ENCODE results near the gene ZNF148.
"Not testable (repeated sequence)": the region's sequence is repeated elsewhere in the genome, so short reads cannot be mapped to it uniquely, and the experiment has no call there.

The ZNF148 gene

DNA sequence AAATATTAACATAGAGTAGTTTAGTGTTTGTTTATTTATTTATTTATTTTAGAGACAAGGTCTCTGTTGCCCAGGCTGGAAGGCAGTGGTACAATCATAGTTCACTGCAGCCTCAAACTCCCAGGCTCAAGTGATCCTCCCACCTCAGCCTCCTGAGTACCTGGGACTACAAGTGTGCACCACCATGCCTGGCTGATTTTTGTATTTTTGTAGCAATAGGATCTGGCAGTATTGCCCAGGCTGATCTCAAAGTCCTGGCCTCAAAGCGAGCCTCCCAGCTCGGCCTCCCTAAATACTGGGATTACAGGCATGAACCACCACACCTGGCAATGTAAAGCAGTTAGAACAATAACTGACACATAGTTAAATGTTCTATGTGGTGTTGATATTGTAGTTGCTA lies 4.4 kb upstream of the ZNF148 start:
- DNase-seq (ENCODE audit: extremely low spot score, insufficient read length, low read depth) (no peak), FAIRE-seq (no peak)

DNA sequence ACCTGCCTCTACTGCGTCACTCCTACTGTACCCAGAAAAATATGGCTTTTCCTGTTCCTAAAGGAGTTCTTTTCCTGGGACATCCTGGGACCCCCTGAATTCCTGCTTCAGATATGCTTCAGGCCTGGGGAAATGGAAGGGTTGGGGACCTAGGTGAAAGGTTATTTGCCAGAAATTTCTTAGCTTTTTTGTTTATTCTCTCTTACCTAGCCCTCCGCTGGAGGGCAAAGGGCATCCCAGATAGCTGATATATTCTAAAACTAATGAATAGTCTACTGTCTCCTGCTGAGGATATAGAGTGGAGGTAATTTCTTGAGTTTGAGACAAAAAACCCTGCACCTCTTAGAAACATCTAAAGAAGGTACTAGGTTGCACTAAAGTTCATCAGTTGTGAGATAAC lies 3.6 kb upstream of the ZNF148 start:
- no peak for FAIRE-seq

DNA sequence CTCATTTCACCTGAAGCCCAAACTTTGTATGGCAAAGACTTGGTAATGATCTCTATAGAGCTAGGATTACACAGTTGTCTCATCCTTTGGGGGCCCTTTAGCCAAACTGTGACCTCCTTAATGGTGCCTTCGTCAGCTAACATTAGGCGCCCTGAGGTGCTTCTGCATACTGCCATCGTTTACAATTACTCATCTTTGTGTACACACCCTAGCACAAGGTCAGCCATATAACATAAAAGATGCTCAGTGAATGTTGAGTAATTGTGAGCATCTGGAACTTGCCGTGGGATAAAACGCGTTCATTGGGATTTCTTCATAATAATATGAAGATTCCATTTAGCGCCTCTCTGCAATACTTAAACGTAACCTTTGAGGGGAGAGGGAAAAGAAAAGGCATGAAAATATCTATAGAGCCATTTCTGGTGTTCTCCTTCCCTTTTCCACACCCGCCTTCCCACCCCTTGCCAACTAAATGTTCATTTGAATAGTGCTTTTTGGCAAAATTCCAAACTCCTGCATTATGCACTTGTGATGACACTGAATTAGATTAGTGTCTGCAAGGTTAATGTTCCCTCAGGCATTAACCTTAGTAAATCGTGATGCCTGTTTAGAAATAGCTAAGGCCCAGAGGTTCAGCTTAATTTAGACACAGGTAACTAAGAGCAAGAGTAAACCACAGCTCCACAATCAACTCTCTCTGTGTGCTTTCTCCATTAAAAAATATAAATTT lies 990 bp upstream of the ZNF148 start:
- FAIRE-seq (no peak), DNase-seq (ENCODE audit: extremely low spot score, insufficient read length, low read depth) (no peak)

More for the DNA sequence above, 3.6 kb upstream of the ZNF148 start:
- no peak for DNase-seq (ENCODE audit: extremely low spot score, insufficient read length, low read depth)

DNA sequence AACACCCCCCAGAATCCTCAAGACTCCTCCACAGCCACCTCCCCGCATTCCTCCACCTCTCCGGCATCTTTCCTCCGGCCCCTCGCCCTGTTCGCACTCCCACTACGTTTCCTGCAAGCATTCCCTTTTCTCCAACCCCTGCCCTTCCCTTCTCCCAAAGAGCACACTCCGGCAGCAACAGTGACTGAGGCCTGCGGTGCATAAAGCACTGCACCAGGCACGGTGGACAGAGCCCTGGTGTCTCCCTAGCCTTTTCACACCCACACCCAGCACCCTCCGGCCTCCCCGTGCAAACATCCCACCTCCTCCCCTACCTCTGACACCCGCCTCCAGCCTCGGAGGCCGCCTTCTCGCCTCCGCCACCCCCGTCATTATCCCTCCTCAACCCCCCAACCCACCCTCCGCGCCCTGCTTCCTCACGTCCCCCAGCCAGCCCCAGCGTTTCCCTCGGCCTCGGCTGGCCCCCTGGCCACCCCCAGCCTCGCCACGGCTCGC lies 577 bp downstream of the ZNF148 start:
- FAIRE-seq = peak; percentile 36
- peak; percentile 39 for DNase-seq (ENCODE audit: extremely low spot score, insufficient read length, low read depth)

DNA sequence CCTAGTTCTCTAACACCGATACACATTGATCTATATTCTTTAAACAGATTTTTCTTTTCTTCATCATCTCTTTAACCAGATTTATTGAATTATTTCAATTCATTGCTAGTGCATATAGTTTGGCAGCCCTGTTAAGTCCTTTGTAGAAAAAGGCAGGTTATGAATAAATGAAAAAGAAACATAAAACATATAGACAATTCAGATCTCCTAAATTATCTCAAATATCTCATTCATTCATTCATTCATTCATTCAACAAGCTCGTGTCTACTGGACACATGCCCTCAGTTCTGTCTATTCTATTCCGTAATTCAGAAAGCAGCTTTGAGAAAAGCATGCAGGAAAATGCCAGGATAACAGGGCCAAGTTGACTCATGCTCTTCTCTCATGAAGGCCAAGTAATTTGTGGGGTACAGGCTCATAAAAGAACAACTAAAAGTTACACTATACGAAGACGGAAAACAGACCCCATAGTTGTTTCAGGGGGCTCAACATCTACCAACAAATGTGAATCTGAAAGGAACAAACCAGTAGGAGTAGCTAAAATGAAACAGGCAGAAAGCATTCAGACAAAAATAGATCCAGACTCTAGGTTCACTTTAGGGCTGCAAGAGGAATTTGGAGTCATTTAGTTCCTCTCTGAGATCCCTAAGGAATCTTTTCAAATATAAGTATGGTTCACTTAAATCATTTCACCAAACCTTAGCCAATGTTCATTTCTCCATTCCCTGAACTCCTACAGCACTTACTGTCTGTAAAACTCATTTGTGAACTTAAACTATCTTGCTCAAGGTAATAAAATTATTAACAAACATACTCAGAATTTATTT lies 7.5 kb downstream of the ZNF148 start:
- FAIRE-seq = no peak

DNA sequence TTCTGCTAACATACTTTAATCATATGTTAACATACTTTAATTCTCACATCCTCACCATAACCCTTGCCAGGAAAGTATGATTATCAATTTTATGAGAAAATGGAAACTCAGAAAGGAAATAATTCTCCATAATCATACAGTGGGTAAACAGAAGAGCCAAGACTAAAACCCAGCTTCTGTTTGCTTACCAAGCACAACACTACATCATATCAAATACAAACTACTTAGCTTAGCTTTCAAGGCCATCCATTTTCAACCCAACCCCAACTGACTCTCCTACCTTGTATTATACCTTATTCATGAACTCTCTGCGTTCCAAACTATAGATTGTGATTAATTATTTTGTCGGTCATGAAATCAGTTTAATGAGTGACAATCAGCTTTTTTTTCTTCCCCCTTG lies 9.0 kb downstream of the ZNF148 start:
- FAIRE-seq (no peak), DNase-seq (ENCODE audit: extremely low spot score, insufficient read length, low read depth) (no peak)

More for the DNA sequence above, 7.5 kb downstream of the ZNF148 start:
- no peak for DNase-seq (ENCODE audit: extremely low spot score, insufficient read length, low read depth)

DNA sequence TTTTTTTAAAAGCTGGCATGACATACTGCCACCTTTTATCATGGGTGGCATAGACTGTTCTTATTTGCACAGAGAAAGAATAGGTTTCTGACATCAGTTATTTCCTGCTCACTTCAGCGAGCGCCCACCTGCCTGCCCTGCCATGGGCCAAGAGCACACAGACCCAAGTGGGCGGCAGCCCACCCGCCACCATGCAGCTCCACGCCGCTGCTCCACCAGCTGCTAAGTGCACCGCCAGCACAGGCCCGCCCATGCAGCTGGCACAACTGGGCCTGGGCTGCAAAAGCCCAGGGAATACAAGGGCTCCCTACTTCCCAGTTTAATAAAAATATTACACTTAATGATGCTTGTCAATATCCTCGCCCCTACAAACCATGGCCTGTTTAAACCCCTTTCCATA lies 15.4 kb downstream of the ZNF148 start:
- DNase-seq (ENCODE audit: extremely low spot score, insufficient read length, low read depth) (no peak), FAIRE-seq (no peak)

DNA sequence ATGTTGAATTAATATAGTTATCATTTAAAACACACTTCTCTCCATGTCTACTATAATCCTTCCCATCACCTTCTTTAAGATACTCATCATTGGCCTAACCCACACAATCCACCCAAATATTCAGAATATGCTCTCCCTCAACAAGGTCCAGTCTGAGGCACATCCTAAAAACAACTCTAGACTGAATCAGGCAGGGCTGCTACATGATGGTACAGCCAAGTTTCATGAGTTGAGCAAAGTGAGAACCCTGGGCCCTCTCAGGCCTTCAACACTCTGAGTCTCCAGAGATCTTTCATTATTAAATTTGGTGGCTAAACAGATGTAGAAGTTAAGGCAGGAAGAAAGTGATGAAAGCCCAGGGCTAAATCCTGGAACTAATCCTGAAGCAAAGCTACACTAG lies 16.2 kb downstream of the ZNF148 start:
- FAIRE-seq (peak; percentile 5), DNase-seq (ENCODE audit: extremely low spot score, insufficient read length, low read depth) (no peak)

DNA sequence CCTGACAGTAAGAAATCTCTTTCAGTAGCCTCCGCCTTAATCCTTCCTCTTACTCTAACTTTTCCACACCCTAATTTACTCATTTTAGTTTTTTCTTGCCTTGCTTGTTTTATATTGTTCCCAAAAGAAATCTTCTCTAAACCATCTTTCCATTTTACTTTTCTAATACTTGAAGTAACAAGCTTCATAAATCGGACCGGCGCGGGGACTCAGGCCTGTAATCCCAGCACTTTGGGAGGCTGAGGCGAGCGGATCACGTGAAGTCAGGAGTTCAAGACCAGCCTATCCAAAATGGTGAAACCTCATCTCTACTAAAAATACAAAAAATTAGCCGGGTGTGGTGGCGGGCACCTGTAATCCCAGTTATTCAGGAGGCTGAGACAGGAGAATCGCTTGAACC lies 17.3 kb downstream of the ZNF148 start:
- FAIRE-seq = no peak
- no peak for DNase-seq (ENCODE audit: extremely low spot score, insufficient read length, low read depth)

DNA sequence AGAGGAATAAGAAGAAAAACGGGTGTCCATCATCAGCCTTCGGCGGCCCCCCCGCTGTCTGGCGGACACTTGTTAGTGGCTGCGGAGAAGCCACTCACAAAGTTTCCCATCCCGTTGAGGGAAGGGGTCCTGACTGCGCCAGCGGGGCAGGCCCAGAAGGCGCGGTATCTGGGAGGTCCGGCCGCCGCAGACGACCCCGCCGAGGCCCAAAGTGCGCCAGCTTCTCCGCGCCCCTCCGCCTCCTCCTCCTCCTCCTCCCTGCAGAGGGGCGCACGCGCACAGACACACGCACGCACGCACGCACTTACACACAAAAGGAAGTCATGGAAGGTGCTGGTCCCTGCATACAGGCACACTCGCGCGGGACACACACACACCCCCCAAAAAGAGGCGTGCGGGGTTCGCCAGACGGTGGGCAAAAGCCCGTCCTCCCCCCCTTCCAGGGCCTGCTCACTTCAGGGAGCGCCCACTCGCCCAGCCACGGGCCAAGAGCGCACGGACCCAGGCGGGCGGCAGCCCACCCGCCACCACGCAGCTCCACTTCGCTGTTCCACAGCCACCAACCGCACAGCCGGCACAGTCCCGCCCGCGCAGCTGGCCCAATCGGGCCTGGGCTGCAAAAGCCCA lies 18.0 kb downstream of the ZNF148 start:
- peak; percentile 62 for DNase-seq (ENCODE audit: extremely low spot score, insufficient read length, low read depth)
- FAIRE-seq = peak; percentile 59

DNA sequence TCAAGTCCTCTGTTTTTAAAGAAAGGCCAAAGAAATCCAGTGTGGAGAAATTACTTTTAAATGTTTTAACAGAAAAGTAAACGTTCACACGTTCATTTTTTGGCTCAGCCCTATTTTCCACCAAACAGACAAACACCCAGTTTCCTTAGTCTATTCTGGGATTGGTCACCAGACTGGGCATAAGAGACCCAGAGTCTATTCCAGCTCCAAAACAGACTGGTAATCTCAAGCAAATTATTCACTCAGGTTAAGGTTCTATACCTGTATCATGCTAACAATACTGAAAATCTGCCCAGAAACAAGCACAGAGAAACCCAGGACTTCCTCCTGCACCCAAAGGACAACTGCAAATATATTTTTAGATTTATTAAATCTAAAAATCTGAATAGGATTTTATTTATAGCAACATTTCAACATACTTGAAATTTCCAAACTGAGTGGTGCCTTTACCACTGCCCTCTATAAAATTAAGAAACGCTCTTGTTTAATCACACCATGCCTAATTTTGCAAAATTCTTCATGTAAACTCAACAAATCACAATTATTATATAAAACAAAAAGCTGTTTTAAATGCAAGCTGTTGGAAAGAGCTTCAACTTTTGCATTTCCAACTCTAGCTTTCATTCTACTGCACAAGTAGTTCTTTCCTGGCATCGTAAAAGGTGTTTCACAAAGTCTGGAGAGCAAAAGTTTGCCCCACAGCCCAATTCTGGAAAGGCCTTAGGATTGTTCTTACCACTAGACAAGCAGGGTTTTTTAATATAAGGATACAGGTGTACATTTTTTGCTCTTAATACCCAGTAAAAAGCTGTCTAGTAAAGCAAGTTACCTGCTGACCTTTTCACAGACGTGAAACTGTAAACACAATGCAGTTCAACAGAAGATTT lies 18.7 kb downstream of the ZNF148 start:
- DNase-seq (ENCODE audit: extremely low spot score, insufficient read length, low read depth) = no peak

DNA sequence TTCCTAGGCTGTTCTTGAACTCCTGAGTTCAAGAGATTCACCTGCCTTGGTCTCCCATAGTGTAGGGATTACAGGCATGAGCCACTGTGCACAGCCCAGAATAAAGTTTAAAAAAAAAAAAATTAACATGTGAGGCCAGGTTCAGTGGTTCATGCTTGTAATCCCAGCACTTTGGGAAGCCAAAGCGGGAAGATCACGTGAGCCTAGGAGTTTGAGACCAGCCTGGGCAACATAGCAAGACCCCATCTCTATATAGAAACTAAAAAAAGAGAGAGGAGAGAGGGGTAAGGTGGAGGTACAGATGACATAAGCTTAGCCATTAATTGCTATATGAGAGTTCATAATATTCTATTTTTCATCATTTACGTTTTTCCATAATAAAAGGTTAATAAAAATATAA lies 21.5 kb downstream of the ZNF148 start:
- no peak for DNase-seq (ENCODE audit: extremely low spot score, insufficient read length, low read depth)
- FAIRE-seq = no peak

More for the DNA sequence above, 18.7 kb downstream of the ZNF148 start:
- no peak for FAIRE-seq

DNA sequence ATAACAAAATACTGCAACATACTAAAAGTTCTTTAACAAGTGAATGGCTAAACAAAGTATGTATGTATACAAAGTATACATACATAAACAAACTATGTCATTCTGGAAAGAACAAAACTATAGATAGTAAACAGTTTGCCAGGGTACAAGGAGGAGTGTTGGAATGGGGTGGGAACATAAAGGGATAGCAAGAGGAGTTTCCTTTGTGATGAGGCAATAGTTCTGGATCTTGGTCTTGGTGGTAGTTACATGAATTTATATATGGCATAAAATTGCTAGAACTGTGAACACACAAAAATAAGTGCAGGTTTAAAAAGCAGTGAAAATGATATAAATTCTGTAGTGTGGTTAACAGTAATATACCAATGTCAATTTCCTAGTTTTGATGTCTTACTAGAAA lies 22.0 kb downstream of the ZNF148 start:
- FAIRE-seq = no peak
- DNase-seq (ENCODE audit: extremely low spot score, insufficient read length, low read depth) = no peak

DNA sequence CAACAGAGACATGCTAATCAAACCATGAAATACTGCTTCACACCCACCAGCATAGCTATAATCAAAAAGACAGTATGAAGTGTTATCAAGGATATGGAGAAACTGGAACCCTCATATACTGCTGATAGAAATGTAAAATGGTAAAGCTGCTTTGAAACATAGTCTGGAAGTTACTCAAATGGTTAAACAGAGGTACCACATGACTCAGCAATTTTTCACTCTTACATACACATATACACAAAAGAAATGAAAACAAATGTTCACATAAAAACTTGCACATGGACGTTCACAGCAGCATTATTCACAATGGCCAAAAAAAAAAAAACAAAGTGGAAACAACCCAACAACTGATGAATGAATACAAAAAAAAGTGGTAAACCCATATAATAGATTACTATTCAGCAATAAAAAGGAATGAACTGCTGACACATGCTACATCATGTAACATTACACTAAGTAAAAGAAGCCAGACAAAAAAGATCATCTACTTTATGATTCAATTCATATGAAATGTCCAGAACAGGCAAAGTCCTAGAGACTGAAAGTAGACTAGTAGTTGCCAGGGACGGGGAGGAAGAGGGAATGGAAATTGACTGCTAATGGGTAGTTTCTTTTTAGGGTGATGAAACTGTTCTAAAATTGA lies 23.2 kb downstream of the ZNF148 start:
- no peak for DNase-seq (ENCODE audit: extremely low spot score, insufficient read length, low read depth)
- FAIRE-seq = peak; percentile 66

DNA sequence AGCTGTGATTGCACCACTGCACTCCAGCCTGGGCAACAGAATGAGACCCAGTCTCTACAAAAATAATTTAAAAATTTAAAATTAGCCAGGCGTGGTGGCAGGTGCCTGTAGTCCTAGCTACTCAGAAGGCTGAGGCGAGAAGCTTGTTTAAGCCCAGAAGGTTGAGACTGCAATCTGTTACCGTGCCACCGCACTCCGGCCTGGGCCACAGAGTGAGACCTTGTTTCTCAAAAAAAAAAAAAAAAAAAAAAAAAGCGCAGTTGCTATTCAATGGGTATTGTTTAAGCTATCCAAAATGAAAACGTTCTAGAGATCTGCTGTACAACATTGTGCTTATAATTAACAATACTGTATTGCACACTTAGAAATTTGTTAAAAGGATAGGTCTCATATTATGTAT lies 24.0 kb downstream of the ZNF148 start:
- FAIRE-seq (no peak), DNase-seq (ENCODE audit: extremely low spot score, insufficient read length, low read depth) (no peak)

DNA sequence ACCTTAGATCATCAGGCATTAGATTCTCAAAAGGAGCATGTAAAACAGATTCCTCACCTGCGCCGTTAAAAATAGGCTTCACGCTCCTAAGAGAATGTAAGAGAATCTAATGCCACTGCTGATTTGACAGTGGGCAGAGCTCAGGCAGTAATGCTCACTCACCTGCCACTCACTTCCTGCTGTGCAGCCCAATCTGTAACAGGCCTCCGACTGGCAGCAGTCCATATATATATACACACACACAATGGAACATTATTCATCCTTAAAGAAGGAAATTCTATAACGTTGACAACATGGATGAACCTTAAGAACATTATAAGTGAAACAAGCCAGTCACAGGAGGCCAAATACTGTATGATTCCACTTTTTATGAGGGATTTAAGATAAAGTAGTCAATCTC lies 24.5 kb downstream of the ZNF148 start:
- FAIRE-seq = peak; percentile 18

DNA sequence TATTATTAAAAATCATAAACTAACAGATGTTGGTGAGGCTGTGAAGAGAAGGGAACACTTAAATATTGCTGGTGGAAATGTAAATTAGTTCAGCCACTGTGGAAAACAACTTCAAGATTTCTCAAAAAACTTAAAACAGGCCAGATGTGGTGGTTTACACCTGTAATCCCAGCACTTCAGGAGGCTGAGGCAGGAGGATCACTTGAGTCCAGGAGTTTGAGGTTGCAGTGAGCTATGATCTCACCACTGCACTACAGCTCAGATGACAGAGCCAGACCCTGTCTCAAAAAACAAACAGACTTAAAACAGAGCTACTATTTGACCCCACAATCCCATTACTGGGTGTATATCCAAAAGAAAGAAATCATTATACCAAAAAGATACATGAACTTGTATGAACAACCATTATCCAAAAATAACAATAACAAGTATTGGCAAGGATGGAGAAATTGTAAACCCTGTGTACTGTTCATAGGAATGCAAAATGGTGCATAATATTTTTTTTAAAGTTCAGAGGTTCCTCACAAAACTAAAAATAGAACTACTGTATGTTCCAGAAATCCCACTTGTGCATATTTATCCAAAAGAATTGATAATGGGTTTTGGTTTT lies 25.5 kb downstream of the ZNF148 start:
- DNase-seq (ENCODE audit: extremely low spot score, insufficient read length, low read depth) = no peak
- peak; percentile 62 for FAIRE-seq

More for the DNA sequence above, 24.5 kb downstream of the ZNF148 start:
- no peak for DNase-seq (ENCODE audit: extremely low spot score, insufficient read length, low read depth)

DNA sequence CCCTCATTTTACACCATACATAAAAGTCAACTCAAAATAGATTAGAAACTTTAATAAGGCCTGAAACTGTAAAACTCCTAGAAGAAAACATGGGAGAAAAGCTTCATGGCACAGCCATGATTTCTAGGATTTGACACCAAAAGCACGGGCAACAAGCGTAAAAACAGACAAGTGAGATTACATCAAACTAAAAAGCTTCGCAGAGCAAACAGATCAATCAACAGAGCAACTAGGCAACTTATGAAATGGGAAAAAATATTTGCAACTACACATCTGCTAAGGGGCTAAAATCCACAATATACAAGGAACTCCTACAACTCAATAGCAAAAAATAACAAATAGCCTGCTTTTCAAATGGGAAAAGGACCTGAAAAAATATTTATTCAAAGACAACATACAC lies 26.1 kb downstream of the ZNF148 start:
- FAIRE-seq = no peak

DNA sequence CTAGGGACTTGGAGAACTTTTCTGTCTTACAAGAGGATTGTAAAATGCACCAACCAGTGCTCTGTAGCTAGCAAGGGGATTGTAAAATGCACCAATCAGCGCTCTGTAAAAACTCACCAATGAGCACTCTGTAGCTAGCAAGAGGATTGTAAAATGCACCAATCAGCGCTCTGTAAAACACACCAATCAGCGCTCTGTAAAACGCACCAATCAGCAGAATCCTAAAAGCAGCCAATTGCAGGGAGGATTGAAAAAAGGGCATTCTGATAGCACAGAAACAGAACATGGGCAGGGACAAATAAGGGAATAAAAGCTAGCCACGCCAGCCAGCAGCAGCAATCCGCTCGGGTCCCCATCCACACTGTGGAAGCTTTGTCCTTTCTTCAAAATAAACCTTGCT lies 31.8 kb downstream of the ZNF148 start:
- not testable (repeated sequence) for FAIRE-seq; DNase-seq (ENCODE audit: extremely low spot score, insufficient read length, low read depth)

More for the DNA sequence above, 26.1 kb downstream of the ZNF148 start:
- DNase-seq (ENCODE audit: extremely low spot score, insufficient read length, low read depth) = no peak

Data from GM18507 (cell line).